ENCODE data around the gene ZNF281.
"Not testable (repeated sequence)": the region's sequence is repeated elsewhere in the genome, so short reads cannot be mapped to it uniquely, and the experiment has no call there.

Gene ZNF281

GRCh38 chr1:200363264-200363933 lies 46.4 kb downstream of the ZNF281 start:
- no peak for DNase-seq (ENCODE audit: low spot score)

GRCh38 chr1:200362421-200362820 lies 47.4 kb downstream of the ZNF281 start:
- no peak for DNase-seq (ENCODE audit: low spot score)

GRCh38 chr1:200359610-200360163 lies 50.1 kb downstream of the ZNF281 start:
- DNase-seq (ENCODE audit: low spot score), result no peak

- not testable (repeated sequence) for DNase-seq (ENCODE audit: low spot score)
Measured at GRCh38 chr1:200357925-200358324, 51.9 kb downstream of the ZNF281 start.

- no peak for DNase-seq (ENCODE audit: low spot score)
Measured at GRCh38 chr1:200355801-200356200, 54.0 kb downstream of the ZNF281 start.

Data from D341Med (cell line).